GM12875 (cell line): ENCODE measurements around the gene HES3.

Source experiments
- H3K4me3 ChIP-seq: one replicate; pipeline ENCODE4 v1.5.1; 2011; ENCODE audit warnings: low read depth, low read length, control low read depth
- TF ChIP-seq, protein P1 (sequence below): IDR thresholded peaks from 2 replicates; pipeline ENCODE4 v1.5.1; 2011; ENCODE audit warnings: low read depth, mild to moderate bottlenecking, control low read depth, inconsistent platforms, low read length, moderate library complexity, borderline replicate concordance; ENCODE audit not compliant: insufficient read depth

Gene HES3

DNA sequence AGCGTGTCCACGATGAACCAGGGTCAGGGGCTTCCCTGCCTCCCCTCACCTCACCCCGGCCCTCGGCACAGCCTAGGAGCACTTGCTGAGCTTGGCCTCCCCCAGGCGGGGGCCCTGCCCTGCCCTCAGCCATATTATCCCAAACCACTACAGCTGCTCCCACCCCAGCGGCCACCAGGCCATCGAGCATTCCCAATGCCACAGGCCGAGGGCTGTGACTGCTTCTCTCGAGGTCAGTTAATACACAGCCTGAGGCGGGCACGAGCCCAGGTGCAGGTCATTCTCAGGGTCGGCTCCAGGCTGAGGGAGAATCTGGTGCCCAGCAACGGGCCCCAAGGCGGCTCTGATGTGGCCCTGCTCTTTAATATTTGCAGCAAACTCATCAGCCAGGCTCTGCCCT, 25.3 kb downstream of the HES3 start:
- TF ChIP-seq, protein P1, sequence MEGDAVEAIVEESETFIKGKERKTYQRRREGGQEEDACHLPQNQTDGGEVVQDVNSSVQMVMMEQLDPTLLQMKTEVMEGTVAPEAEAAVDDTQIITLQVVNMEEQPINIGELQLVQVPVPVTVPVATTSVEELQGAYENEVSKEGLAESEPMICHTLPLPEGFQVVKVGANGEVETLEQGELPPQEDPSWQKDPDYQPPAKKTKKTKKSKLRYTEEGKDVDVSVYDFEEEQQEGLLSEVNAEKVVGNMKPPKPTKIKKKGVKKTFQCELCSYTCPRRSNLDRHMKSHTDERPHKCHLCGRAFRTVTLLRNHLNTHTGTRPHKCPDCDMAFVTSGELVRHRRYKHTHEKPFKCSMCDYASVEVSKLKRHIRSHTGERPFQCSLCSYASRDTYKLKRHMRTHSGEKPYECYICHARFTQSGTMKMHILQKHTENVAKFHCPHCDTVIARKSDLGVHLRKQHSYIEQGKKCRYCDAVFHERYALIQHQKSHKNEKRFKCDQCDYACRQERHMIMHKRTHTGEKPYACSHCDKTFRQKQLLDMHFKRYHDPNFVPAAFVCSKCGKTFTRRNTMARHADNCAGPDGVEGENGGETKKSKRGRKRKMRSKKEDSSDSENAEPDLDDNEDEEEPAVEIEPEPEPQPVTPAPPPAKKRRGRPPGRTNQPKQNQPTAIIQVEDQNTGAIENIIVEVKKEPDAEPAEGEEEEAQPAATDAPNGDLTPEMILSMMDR, result no peak
- no peak overlapping the region for H3K4me3 ChIP-seq

DNA sequence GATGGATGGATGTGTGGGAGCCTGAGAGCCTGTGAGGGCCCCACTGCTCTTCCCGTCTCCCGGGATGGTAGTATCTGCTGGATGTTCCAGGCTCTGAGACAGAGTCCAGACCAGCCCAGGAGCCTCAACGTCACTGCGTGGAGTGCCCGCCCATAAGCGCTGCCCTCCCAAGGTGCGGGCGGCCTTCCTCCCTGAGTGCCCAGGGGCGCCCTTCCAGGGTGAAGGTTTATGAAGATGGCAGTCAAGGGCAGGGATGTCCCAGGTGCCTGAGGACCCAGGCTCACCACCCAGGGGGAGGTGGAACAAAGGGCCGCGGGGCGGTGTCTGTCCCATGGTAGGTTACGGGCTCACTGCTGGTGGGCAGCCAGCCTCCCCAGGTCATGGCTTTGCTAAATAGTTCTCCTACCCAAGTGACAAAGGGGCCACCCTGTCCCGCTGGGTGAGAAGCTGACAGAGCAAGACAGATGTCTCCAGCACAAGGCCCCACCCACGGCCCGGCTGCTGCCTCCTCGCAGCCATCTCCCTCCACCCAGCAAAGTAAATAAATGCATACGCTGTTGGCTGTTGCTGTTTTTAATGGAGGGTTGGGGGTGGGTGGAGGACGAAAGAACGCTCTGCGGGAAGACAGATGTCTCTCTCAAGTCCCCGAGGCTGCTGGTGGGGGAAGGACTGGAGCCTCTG, 25.9 kb downstream of the HES3 start:
- no peak overlapping the region for H3K4me3 ChIP-seq
- TF ChIP-seq, protein P1, result no peak

DNA sequence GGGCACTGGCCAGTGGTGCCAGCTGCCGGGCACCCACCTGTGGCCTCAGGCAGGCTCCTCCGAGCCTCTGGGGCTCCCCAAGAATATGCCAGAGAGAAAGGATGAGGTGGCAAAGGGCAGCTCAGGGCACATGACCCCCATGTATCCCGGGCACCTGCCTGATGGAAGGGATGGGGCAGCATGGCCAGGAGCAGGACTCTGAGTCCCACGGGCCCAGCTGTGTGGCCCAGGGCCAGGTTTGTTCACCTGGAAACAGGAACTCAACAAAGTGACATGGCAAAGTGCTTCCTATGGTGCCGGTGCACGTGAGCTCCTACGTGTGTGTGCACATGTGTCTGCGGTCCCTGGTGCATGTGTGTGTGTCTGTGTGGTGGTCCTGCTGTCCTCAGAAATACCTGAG, 26.4 kb downstream of the HES3 start:
- no peak overlapping the region for H3K4me3 ChIP-seq
- TF ChIP-seq, protein P1, result no peak

DNA sequence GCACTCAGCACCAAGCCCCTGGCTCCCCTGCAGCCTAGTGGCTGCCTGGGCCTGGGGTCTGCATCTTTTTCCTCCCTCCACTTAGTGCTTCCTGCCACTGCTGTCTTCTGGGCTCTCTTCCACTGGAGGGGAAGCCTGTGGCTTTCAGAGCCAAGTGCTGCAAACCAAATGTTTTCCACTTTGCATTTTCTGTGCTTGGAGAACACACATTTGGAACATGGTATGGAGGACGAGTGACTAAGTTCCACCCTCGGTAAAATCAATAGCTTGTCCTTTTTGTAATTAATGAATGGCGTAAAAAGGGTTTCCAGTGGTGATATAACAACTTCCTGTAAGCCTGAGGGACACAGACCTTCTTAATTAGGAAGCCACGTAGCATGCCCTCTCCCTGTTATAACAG, 27.0 kb downstream of the HES3 start:
- TF ChIP-seq, protein P1, result no peak
- H3K4me3 ChIP-seq, result no peak overlapping the region

DNA sequence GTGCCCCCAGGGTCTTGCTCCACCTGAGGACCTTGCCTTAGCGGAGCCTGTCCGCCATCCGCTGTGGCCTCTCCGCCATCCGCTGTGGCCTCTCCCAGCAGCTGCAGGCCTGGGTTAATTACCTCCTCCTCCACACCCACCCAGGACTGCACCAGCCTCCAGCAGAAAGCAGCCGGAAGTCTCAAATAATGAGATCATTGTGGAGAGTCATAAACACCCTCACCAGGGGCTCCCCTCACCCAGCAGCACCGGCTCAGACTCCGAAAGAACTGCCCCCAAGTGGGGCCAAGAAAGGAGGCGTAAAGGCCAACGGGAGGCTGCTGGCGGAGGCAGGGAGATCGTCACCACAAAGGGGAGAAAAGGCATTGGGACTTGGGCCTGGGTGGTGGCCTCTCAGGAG, 27.6 kb downstream of the HES3 start:
- TF ChIP-seq, protein P1, result no peak
- no peak overlapping the region for H3K4me3 ChIP-seq

DNA sequence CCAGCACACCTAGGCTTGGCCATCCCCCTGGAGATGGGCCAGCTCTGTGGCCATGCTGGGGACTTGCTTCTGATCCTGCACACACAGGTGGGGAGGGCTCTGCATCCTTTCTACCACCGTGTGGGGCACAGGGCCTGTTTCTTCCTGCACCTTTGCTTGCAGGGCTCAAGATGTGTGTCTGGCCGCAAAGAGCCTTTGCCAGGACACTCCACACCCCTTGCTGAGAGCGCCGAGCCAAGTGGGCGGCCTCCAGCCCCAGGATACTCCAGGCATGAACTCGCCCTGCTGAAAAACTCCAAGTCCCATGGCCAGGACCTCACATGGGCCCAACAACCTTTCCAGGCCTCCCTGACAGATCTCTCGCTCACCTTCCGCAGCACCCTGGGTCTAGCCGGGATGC, 28.5 kb downstream of the HES3 start:
- H3K4me3 ChIP-seq, result no peak overlapping the region
- TF ChIP-seq, protein P1, result no peak

DNA sequence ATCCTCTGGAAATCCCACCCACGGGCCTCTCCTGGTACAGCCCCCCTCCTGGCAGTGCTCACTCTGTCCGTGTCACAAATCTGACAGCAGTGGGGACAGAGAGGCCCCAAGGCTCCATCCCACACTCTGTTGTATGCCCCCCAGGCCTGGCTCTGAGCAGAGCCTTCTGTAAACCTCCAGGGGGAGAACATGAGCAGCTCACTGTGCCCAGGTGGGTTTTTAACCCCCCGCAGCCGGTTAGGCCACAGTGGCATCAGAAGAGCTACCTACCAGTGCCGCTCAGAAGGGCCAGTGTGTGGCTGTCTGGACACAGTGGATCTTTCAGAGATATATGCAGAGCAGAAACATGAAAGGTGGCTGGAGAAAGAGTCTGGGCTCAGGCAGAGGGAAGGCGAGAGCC, 28.9 kb downstream of the HES3 start:
- TF ChIP-seq, protein P1, result no peak
- H3K4me3 ChIP-seq, result no peak overlapping the region
